Activated naive CD8-positive, alpha-beta T cell treated with anti-CD3 and anti-CD28 coated beads, Interleukin-2, amount 10 ng/mL, durations not matched to agents 7 days and 5 days (primary cell): Measurements from ENCODE around the gene CHAF1A. TPM values are rescaled to one million over a fixed set of nuclear protein-coding genes. Genes with fewer than 3 reads are reported as not detected.

ENCODE experiments used
- ATAC-seq: fragments of 150-1000 bp; cut with Tn5 transposase; one replicate; pipeline ENCODE4 v1.10.0; 2021; ENCODE audit warnings: low read depth, moderate library complexity
- POLR2A ChIA-PET: fragments of 350-600 bp; sonication (Branson Sonifier 250); formaldehyde crosslinking; loops from one replicate; lab custom pipeline; 2021; ENCODE audit warnings: antibody characterized with exemption; lab: Charles Lee
- DNase-seq: peaks from one replicate; pipeline ENCODE4 v3.0.0; 2021
- H3K27ac Mint-ChIP-seq: one replicate; pipeline ENCODE4 v1.8.0; 2022; ENCODE audit warnings: mild to moderate bottlenecking, mixed read lengths
- H3K27me3 Mint-ChIP-seq: one replicate; pipeline ENCODE4 v1.8.0; 2022; ENCODE audit warnings: mild to moderate bottlenecking, moderate library complexity, mixed read lengths
- H3K36me3 Mint-ChIP-seq: one replicate; pipeline ENCODE4 v1.8.0; 2021; ENCODE audit warnings: mild to moderate bottlenecking, mixed read lengths
- H3K4me1 Mint-ChIP-seq: one replicate; pipeline ENCODE4 v1.8.0; 2021; ENCODE audit warnings: mixed read lengths
- H3K4me3 Mint-ChIP-seq: one replicate; pipeline ENCODE4 v1.8.0; 2022; ENCODE audit warnings: mild to moderate bottlenecking, moderate library complexity, mixed read lengths
- H3K9me3 Mint-ChIP-seq: one replicate; pipeline ENCODE4 v1.8.0; 2021; ENCODE audit warnings: mixed read lengths
- total RNA-seq, 2 experiments: library from RNA; stranded (reverse); gene quantifications; one replicate each; pipeline ENCODE4 v1.2.3, GENCODE V29; 2021

The CHAF1A gene
- total RNA-seq, 2 experiments from 2014 or later: 77.0 to 79.1 TPM

DNA sequence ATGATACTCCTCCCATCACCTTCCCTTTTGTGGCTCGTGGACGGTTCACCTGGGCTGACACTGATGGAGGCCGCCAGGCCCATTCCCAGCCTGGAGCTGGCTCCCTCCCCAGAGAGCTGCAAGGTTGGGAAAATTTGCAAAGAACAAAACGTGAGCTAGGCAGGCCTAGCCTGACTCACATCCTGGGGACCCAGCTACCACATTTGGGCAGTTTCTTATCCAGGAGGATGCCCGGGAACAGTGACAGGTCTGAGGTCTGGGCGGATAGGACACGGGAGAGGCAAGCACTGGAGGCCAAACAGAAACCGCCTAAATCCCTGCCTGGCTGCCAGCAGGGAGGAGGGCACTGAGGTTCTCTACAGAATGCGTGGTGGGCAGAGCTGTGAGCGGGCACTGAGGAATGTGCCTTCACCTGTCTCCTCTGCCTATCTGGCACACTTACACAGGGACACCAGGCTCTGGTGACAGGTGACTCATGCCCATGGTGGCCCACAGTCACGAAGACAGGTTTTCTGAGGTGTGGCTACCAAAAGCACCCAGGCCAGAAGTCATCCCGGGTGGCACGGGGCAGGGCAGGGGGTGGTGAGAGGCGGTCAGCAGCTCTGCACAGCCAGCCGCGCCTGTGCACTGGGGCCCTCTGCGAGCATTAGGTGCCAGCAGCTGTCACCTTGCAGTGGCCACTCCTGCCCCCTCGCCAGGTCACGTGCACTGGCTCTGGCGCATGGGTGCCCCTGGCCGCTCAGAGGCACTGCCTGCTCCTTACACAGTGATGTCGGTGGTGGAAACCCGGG lies 25.3 kb upstream of the CHAF1A start:
- Mint-ChIP-seq H3K27me3 (no peaks in the 10 kb centered on the region), H3K4me1 (peaks cover 54% of the 10 kb centered on the region), H3K9me3 (no peaks in the 10 kb centered on the region), H3K36me3 (peaks cover 6% of the 10 kb centered on the region), H3K27ac (no peak overlapping the region), H3K4me3 (peak overlapping the region; percentile 35)
- no peak for DNase-seq
- ATAC-seq: no peak
- POLR2A ChIA-PET: interaction anchor here (1.2 kb wide), 1 partner anchor 11 kb away, joined by 3 read pairs; no protein-coding TSS in a partner anchor

DNA sequence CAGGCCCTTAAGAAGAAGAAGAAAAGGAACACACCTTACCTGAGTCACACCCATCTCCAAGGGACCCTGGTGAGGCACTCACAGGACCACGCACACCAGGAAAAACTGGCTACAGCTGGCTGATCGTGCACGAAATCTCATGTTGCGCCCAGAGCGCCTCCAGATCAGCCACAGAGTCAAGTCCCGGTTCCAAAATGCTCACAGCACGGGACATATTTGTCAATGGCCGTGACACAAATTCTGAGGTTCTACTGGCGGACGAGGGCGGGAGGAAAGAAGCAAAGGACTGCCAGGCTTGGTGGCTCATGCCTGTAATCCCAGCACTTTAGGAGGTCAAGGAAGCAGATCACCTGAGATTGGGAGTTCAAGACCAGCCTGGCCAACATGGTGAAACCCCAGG lies 23.6 kb upstream of the CHAF1A start:
- Mint-ChIP-seq H3K4me3 (peak overlapping the region; percentile 82), H3K27me3 (no peaks in the 10 kb centered on the region), H3K27ac (peak overlapping the region; percentile 92), H3K36me3 (peaks cover 6% of the 10 kb centered on the region), H3K9me3 (no peaks in the 10 kb centered on the region), H3K4me1 (peaks cover 50% of the 10 kb centered on the region)
- ATAC-seq (no peak), DNase-seq (no peak)
- POLR2A ChIA-PET: interaction anchor here (1.0 to 2.8 kb wide), 2 partner anchors 9 to 23 kb away, joined by 3 to 15 read pairs; partner anchors contain the start of gene CHAF1A

DNA sequence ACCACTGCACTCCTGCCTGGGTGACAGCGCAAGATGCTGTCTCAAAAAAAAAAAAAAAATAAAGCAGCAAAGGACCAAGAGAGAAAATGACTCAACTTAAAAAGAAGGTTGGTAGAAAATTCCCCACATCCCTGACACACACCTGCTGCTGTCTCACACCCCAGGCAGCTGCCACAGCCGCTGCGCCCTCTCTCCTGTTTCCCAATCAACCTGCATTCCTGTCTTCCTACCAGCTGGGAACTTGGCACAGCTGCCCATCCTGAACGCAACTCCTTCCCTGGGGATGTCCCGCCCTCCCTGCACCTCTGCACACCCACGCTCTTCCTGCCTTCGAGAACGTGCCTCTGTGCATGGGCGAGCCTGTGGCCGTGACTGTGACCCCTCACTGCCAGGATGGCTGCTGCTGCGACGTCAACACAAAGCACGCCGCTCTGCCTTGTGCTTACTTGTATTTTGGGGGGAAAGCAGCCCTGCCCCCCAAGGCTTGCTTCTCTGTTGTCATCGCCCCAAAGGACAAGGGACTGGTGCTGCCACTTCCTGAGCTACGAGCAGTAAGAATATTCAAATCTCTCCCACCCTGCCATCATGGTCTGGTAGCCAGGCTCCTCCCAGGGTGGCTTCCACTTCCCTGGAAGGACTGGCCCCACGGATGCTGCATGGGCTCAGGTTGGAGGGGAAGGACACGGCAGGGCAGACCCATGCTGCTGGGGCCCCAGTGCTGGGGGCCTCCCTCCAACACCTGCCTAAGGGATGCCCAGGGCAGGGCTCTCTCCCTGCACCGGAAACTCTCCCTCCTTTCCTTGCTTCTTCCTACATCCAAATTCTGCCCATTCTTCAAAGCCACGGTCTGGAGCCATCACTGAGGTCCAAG lies 22.8 kb upstream of the CHAF1A start:
- peaks cover 6% of the 10 kb centered on the region for H3K36me3 Mint-ChIP-seq
- H3K4me3 Mint-ChIP-seq: peak overlapping the region; percentile 82
- peak; percentile 50 for DNase-seq
- no peaks in the 10 kb centered on the region for H3K9me3 Mint-ChIP-seq
- POLR2A ChIA-PET: interaction anchor here (1.0 to 2.8 kb wide), 4 partner anchors 9 to 77 kb away, joined by 3 to 15 read pairs (median 4); partner anchors contain the start of genes CHAF1A and SH3GL1
- peak overlapping the region; percentile 92 for H3K27ac Mint-ChIP-seq
- no peaks in the 10 kb centered on the region for H3K27me3 Mint-ChIP-seq
- peak; percentile 49 for ATAC-seq
- peaks cover 48% of the 10 kb centered on the region for H3K4me1 Mint-ChIP-seq

DNA sequence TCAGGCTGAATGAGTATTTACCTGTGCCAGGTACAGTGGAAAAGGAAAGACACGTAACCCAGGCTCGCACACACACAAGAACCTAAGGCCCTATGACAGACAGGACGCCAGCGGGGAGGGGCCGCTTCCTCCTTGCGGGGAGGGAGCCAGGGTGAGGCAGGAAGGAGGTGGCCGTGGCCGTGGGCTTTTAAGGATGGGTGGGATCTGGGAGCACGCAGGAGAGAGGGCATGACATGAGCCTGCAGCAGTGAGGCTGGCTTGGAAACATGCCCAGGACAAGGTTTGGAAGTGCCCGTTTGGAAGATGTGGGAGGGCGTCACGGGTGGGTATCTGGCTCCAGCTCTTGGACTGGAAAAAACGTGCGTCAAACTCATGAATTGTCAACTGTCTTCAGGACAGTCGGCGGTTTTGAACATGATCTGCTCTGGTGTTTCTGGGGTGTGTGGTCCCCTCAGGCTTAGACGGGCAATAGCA lies 22.1 kb upstream of the CHAF1A start:
- H3K27ac Mint-ChIP-seq: peak overlapping the region; percentile 92
- H3K27me3 Mint-ChIP-seq: no peaks in the 10 kb centered on the region
- H3K36me3 Mint-ChIP-seq: peaks cover 6% of the 10 kb centered on the region
- POLR2A ChIA-PET: interaction anchor here (0.7 to 2.8 kb wide), 4 partner anchors 10 to 77 kb away, joined by 3 to 15 read pairs (median 5); partner anchors contain the start of gene SH3GL1
- peaks cover 48% of the 10 kb centered on the region for H3K4me1 Mint-ChIP-seq
- no peaks in the 10 kb centered on the region for H3K9me3 Mint-ChIP-seq
- H3K4me3 Mint-ChIP-seq: peak overlapping the region; percentile 82
- ATAC-seq: peak; percentile 84
- peak; percentile 72 for DNase-seq

DNA sequence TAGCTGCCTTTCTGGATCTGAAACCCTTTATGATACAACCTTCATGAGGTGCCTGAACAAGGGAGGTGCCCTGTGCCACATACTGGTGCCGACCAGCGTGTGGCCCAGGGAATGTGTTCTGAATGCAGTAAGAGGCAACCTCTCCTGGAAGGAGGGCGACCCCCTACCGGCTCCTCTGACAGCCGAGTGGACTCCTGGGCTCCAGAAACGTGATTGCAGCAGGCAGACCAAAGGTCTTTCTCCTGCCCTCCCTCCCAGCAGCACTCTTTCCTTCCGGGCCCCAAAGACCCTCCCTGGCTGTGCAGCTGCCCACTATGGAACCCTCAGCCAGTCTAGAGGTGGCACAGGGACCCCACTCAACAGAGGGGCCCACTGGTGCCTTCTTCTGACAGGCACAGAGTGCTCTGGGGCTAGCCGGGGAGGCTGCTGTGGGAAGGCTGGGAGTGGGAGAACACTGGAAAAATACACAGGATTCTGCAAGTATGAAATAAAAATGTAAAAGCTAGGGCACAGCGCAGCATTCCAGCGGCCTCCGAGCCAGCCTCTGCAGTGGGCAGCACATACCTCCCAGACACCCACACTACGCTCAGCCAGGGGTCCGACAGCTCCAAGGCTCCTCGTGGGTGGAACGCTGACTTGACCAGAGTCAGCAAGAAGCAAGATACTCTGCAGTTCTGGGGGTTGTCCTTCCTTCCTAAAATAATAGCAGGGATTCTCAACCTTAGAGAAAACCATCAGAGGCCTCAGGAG lies 17.0 kb upstream of the CHAF1A start:
- ATAC-seq (no peak), DNase-seq (no peak)
- POLR2A ChIA-PET: interaction anchor here (0.7 kb wide), 1 partner anchor 42 kb away, joined by 6 read pairs; the partner anchor contains the start of gene MPND
- no peaks in the 10 kb centered on the region for H3K9me3 Mint-ChIP-seq
- no peaks in the 10 kb centered on the region for H3K27me3 Mint-ChIP-seq
- peaks cover 2% of the 10 kb centered on the region for H3K36me3 Mint-ChIP-seq
- H3K4me3 Mint-ChIP-seq: no peak overlapping the region
- peaks cover 26% of the 10 kb centered on the region for H3K4me1 Mint-ChIP-seq
- H3K27ac Mint-ChIP-seq: no peak overlapping the region

DNA sequence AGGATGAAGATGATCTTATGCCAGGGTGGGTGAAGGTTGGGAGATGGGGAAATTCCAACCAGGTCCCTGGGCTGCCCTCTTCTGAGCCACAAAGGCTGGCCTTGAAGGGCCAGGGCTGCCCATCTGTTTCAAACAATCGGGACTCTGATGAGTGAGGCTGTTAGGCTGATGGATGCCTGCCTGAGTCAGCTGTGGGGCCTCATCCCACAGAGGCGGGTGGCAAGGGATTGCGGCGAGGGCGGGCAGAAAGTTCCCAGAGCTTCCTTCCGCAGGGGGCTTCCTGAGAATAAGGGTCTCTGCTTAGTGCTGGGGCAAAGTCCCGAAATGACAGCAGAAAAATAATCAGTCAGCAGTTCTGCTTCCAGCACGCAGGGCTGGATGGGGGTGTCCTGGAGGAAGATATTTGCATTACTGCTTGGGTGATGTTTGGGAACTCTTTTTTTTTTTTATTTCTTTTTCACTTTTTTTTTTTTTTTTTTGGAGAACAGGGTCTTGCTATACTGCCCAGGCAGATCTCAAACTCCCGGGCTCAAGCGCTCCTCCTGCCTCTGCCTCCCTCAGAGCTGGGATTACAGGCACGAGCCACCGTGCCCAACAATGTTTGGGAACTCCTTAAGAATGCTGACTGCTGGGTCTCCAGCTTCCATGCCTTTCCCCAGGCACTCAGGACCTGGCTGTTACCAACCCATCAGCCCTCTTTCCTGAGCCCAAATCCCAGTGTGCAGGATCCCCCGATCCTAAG lies 16.2 kb upstream of the CHAF1A start:
- Mint-ChIP-seq H3K4me3 (no peak overlapping the region), H3K36me3 (peaks cover 2% of the 10 kb centered on the region), H3K9me3 (no peaks in the 10 kb centered on the region), H3K27ac (peak overlapping the region; percentile 16), H3K4me1 (peaks cover 23% of the 10 kb centered on the region), H3K27me3 (no peaks in the 10 kb centered on the region)
- POLR2A ChIA-PET: interaction anchor here (0.7 kb wide), 1 partner anchor 43 kb away, joined by 6 read pairs; the partner anchor contains the start of gene MPND
- DNase-seq (no peak), ATAC-seq (no peak)

DNA sequence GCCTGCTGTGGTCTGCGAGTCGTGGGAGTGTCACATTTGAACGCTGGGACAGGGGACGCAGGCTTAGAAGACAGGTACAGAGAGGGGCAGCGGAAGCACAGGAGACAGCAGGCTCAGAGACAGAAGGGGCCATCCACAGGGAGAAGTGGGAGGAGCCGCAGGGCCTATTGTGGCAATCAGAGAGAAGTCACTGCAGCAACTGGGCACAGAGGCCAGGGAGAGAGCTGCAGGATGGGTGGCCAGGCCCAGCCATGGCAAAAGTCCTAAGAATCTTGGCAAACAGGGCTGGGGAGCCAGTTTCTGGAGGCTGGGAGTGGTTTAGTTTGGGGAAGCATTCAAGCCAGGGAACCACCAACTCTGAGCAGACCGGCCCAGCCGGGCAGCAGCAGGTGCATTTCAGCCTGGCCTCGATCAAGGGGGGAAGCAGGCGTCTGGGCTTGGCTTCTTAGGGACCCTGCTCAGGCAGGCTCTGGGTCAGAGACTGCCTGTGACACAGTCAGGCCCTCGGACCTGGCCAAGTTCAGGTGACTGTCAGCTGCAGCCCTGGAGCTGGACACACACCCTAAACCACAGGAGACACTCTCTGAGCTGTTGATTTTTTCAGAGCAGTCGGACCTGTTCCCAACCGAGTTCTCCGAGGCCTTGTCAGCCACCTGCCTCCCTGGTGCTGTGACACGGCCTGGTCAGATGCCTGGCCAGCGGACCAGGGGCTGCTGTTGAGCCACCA lies 13.9 kb upstream of the CHAF1A start:
- H3K36me3 Mint-ChIP-seq: peaks cover 2% of the 10 kb centered on the region
- no peaks in the 10 kb centered on the region for H3K27me3 Mint-ChIP-seq
- H3K4me1 Mint-ChIP-seq: peaks cover 19% of the 10 kb centered on the region
- H3K9me3 Mint-ChIP-seq: no peaks in the 10 kb centered on the region
- POLR2A ChIA-PET: interaction anchor here (0.6 kb wide), 1 partner anchor 224 kb away, joined by 3 read pairs; no protein-coding TSS in a partner anchor
- H3K27ac Mint-ChIP-seq: peak overlapping the region; percentile 56
- no peak for ATAC-seq
- DNase-seq: no peak
- H3K4me3 Mint-ChIP-seq: no peak overlapping the region

DNA sequence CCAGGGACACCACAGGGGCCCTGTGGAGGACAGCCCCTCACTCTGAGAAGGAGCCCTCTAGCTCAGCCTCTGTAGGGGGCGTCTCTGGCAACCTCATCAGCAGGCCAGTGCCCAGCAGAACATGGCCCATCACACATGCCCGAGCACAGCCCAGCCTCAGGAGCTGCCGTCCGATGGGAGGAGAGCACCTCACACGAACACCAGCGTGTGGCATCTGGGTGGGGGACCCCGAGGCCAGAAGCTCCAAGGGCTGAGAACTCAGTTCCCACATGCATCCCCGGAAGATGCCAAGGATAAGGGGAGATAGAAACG lies 13.4 kb upstream of the CHAF1A start:
- peaks cover 2% of the 10 kb centered on the region for H3K36me3 Mint-ChIP-seq
- H3K27me3 Mint-ChIP-seq: no peaks in the 10 kb centered on the region
- no peak overlapping the region for H3K4me3 Mint-ChIP-seq
- no peak for ATAC-seq
- POLR2A ChIA-PET: interaction anchor here (0.6 kb wide), 1 partner anchor 224 kb away, joined by 3 read pairs; no protein-coding TSS in a partner anchor
- H3K27ac Mint-ChIP-seq: no peak overlapping the region
- H3K9me3 Mint-ChIP-seq: no peaks in the 10 kb centered on the region
- peaks cover 22% of the 10 kb centered on the region for H3K4me1 Mint-ChIP-seq
- no peak for DNase-seq

DNA sequence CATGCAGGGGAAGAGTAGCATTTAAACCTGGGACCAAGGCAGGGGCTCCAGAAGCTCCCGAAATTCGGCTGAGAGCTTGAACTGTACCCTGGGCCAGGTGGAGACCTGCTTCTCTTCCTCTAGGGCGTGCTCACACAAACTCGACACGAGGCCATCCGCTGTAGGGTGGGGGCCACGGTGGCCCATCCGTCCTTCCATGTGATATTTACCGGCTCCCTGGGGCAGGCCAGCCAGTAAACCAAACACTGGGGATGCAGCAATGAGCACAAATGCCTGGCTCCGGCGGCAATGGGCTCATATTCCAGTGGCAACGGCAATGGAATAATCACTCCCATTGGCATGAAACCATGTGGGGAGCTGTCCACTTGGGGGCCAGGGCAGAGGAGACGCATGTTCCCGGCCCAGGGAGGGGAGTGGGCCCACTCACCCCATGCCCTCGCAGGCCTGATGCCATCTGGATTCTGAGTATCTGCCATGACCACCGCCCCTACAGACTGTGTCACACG lies 12.9 kb upstream of the CHAF1A start:
- Mint-ChIP-seq H3K4me3 (no peak overlapping the region), H3K4me1 (peaks cover 27% of the 10 kb centered on the region), H3K36me3 (peaks cover 2% of the 10 kb centered on the region)

DNA sequence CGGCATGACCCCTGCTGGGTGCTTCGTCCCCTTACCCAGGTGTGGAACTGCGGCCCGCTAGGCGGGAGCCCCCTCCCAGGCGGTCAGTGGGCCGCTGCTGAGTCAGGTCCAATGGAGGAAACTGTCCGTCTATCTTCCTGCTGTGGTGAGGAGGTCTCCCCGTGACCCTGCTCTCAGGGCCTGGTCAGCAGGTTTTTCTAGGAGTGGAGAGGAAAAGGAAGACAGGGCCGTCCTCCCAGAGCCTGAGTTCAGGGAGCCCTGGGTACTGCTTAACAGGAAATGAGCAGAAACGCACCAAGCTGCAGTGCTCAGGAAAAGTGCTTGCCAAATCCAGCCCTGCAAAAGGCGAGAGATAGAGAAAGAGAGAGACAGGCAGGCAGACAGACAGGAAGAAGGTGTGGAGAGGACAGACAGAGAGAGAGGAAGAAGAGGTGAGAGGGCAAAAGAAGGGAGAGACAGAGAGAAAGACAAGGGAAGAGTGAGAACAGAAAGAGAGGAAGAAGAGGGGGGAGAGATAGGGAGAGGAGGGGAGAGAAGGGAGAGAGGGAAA lies 12.3 kb upstream of the CHAF1A start:
- peak overlapping the region; percentile 52 for H3K4me3 Mint-ChIP-seq
- POLR2A ChIA-PET: interaction anchor here (1.0 to 1.6 kb wide), 2 partner anchors 10 to 20 kb away, joined by 4 to 6 read pairs; partner anchors contain the start of gene SH3GL1
- no peaks in the 10 kb centered on the region for H3K27me3 Mint-ChIP-seq
- peak overlapping the region; percentile 76 for H3K27ac Mint-ChIP-seq
- peaks cover 30% of the 10 kb centered on the region for H3K4me1 Mint-ChIP-seq
- ATAC-seq (no peak), DNase-seq (no peak)
- peaks cover 5% of the 10 kb centered on the region for H3K36me3 Mint-ChIP-seq
- H3K9me3 Mint-ChIP-seq: no peaks in the 10 kb centered on the region

More for the DNA sequence above, 12.9 kb upstream of the CHAF1A start:
- Mint-ChIP-seq H3K9me3 (no peaks in the 10 kb centered on the region), H3K27me3 (no peaks in the 10 kb centered on the region), H3K27ac (no peak overlapping the region)
- ATAC-seq: no peak
- no peak for DNase-seq
- POLR2A ChIA-PET: interaction anchor here (0.6 kb wide), 1 partner anchor 225 kb away, joined by 3 read pairs; no protein-coding TSS in a partner anchor
